NT2/D1 (cell line): ENCODE data around the gene USP3.

ENCODE experiments used
- DNase-seq: peaks from one replicate; pipeline ENCODE4 v3.0.0-alpha.2; 2011; ENCODE audit warnings: low read depth, low spot score
- H3K27me3 ChIP-seq: 2 replicates; pipeline ENCODE4 v1.6.0; 2011; ENCODE audit warnings: mild to moderate bottlenecking; ENCODE audit not compliant: insufficient read length, insufficient read depth
- H3K36me3 ChIP-seq: 2 replicates; pipeline ENCODE4 v1.6.1; 2011; ENCODE audit warnings: mild to moderate bottlenecking, low read length, mixed read lengths; ENCODE audit not compliant: insufficient read depth, insufficient read length
- H3K4me1 ChIP-seq: 2 replicates; pipeline ENCODE4 v1.5.1; 2011; ENCODE audit not compliant: insufficient read depth, insufficient read length
- H3K4me3 ChIP-seq: 2 replicates; pipeline ENCODE4 v1.5.1; 2011; ENCODE audit warnings: low read depth; ENCODE audit not compliant: insufficient read length
- H3K9ac ChIP-seq: 2 replicates; pipeline ENCODE4 v1.6.0; 2011; ENCODE audit warnings: low read depth; ENCODE audit not compliant: insufficient read length
- H3K9me3 ChIP-seq: 2 replicates; pipeline ENCODE4 v1.5.1; 2011; ENCODE audit warnings: mild to moderate bottlenecking, low read length; ENCODE audit not compliant: insufficient read depth
- SUZ12 ChIP-seq: IDR thresholded peaks from 2 replicates; pipeline ENCODE4 v1.6.1; 2011; ENCODE audit not compliant: insufficient read length, insufficient read depth; ENCODE audit errors: extremely low read depth
- YY1 ChIP-seq: IDR thresholded peaks from 2 replicates; pipeline ENCODE4 v1.6.1; 2011; ENCODE audit not compliant: insufficient read length, insufficient read depth
- ZNF274 ChIP-seq: IDR thresholded peaks from 2 replicates; pipeline ENCODE4 v1.6.1; 2011; ENCODE audit warnings: mild to moderate bottlenecking, low read depth, low read length

Gene USP3

GRCh38 chr15:63494408-63494807, 10.0 kb upstream of the USP3 start:
- TF ChIP-seq SUZ12, result no peak
- TF ChIP-seq YY1, result no peak
- TF ChIP-seq ZNF274, result no peak
- peaks cover 6% of the 10 kb centered on the region for H3K4me1 ChIP-seq
- H3K9me3 ChIP-seq, result no peaks in the 10 kb centered on the region
- H3K4me3 ChIP-seq, result no peak overlapping the region
- H3K9ac ChIP-seq, result no peak overlapping the region
- peaks cover 5% of the 10 kb centered on the region for H3K27me3 ChIP-seq
- H3K36me3 ChIP-seq, result no peaks in the 10 kb centered on the region
- DNase-seq, result no peak

GRCh38 chr15:63495343-63495742, 9.1 kb upstream of the USP3 start:
- TF ChIP-seq ZNF274 (no peak), SUZ12 (no peak), YY1 (no peak)
- Histone ChIP-seq H3K27me3 (peaks cover 13% of the 10 kb centered on the region), H3K4me1 (peaks cover 6% of the 10 kb centered on the region), H3K36me3 (no peaks in the 10 kb centered on the region), H3K9me3 (no peaks in the 10 kb centered on the region), H3K4me3 (no peak overlapping the region), H3K9ac (no peak overlapping the region)
- no peak for DNase-seq

DNA sequence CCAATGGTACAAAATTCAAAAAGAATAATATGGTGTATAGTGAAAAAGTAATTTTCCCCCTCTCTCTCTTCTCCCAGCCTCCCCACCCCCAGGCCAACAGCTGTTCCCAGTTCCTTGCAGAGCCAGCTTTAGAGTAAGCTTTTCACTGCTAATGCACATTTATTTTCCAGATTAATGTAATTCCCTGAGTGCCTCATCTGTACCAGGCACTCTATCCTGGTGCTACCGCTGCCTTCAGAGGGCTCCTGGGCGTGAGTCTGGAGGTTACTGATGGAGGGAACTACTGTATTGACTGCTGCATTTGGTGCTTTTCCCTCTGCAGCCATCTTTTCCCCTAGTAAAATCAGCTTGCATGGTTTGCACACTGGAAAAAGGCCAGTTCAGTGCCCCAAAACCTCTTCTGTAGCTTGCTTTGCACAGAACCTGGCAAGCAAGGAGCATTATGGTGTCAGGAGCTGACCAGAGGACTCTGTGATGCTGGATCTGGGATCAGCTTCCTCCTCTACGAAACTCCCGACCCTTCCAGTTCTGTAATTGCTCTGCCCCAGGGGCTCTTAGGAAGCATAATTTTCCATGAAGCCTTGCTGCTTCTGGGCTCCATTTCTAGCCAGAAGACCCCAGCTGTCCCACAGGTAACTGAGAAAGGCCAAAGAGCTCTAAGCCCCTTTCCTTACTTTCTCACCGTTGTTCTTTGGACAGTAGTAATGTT, 8.5 kb upstream of the USP3 start:
- no peak for TF ChIP-seq ZNF274
- TF ChIP-seq YY1, result no peak
- no peak for TF ChIP-seq SUZ12
- Histone ChIP-seq H3K36me3 (no peaks in the 10 kb centered on the region), H3K4me1 (peaks cover 6% of the 10 kb centered on the region), H3K9me3 (no peaks in the 10 kb centered on the region), H3K4me3 (no peak overlapping the region), H3K9ac (no peak overlapping the region), H3K27me3 (peaks cover 19% of the 10 kb centered on the region)
- no peak for DNase-seq

DNA sequence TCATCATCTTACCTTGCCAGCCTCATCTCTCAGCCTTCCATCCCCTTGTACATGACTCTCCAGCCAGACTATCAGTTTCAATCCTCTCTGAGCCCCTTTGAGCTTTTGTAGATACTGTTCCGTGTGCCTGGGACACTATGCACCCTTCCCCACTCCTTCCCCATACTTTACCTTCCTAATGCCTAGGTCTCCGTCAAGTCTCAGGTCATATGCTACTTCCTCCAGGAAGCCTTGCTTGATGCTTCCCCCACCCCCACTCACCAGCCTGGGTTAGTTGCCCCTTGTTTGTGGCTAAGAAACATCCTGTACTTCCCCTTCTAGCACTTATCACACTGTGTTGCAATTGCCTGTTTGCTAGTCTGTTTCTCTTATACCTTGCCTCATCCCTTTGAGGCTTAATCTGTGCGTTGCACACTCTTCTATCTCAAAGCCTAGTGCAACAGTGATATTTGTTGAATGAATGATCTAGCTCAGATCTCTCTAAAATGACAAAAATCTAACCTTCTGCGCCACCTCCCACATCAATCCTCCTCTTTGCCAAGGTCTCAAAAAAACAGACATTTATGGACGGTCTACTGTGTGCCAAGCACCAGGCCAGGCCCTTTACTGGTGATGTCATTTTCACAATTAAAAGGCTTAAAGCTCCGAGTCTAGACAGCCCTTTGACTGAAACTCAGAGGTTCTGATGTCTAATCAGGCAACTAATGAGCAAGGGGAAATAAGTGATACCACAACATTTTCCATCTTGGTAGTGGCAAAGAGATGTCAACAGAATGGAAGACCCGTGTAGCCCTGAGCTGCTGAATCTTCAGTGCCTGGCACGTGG, 6.5 kb upstream of the USP3 start:
- peaks cover 38% of the 10 kb centered on the region for H3K27me3 ChIP-seq
- no peaks in the 10 kb centered on the region for H3K36me3 ChIP-seq
- TF ChIP-seq YY1 (no peak), SUZ12 (no peak), ZNF274 (no peak)
- no peak overlapping the region for H3K9ac ChIP-seq
- H3K4me3 ChIP-seq, result no peak overlapping the region
- peaks cover 8% of the 10 kb centered on the region for H3K4me1 ChIP-seq
- no peak for DNase-seq
- no peaks in the 10 kb centered on the region for H3K9me3 ChIP-seq

DNA sequence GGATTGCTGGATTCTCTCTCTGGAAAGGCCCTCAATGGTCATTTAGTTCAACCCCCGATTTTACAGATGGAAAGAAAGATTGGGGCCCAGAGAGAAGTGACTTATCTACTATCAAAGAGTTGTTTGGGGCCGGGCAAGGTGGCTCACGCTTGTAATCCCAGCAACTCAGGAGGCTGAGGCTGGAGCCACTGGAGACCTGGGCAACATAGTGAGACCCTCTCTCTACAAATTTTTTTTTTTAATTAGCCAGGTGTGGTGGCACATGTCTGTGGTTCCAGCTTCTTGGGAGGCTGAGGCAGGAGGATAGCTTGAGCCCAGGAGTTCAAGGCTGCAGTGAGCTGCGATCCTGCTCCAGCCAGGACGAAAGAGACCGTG, 5.2 kb upstream of the USP3 start:
- no peaks in the 10 kb centered on the region for H3K9me3 ChIP-seq
- H3K27me3 ChIP-seq, result peaks cover 49% of the 10 kb centered on the region
- TF ChIP-seq SUZ12 (no peak), ZNF274 (no peak), YY1 (no peak)
- H3K9ac ChIP-seq, result no peak overlapping the region
- H3K4me1 ChIP-seq, result peaks cover 3% of the 10 kb centered on the region
- H3K36me3 ChIP-seq, result no peaks in the 10 kb centered on the region
- H3K4me3 ChIP-seq, result no peak overlapping the region
- DNase-seq, result no peak

- Histone ChIP-seq H3K4me1 (peaks cover 3% of the 10 kb centered on the region), H3K4me3 (no peak overlapping the region), H3K36me3 (no peaks in the 10 kb centered on the region), H3K9me3 (no peaks in the 10 kb centered on the region), H3K9ac (no peak overlapping the region), H3K27me3 (peaks cover 49% of the 10 kb centered on the region)
- TF ChIP-seq ZNF274 (no peak), YY1 (no peak), SUZ12 (no peak)
- no peak for DNase-seq
Observed at GRCh38 chr15:63499611-63500010, 4.8 kb upstream of the USP3 start.

- H3K4me3 ChIP-seq, result no peak overlapping the region
- no peaks in the 10 kb centered on the region for H3K36me3 ChIP-seq
- no peak overlapping the region for H3K9ac ChIP-seq
- TF ChIP-seq YY1, result no peak
- TF ChIP-seq SUZ12, result no peak
- TF ChIP-seq ZNF274, result no peak
- no peak for DNase-seq
- H3K9me3 ChIP-seq, result no peaks in the 10 kb centered on the region
- peaks cover 3% of the 10 kb centered on the region for H3K4me1 ChIP-seq
- H3K27me3 ChIP-seq, result peaks cover 49% of the 10 kb centered on the region
Observed at GRCh38 chr15:63500265-63501250, 3.8 kb upstream of the USP3 start.
